ENCODE measurements around the gene NLE1. TPM values are rescaled to one million over a fixed set of nuclear protein-coding genes. Genes with fewer than 3 reads are reported as not detected.

The NLE1 gene
- total RNA-seq, 5 donors from 2014 or later (not counting 1 experiment from before 2014, with no cell fraction given), result 12.3 to 29.1 (median 17.8) TPM

- H3K27me3 Mint-ChIP-seq, result no peaks in the 10 kb centered on the region
- POLR2A ChIA-PET, result no interaction called here
- Histone ChIP-seq H3K4me1 (ENCODE audit: control insufficient read depth in 1 of 2, extremely low read depth in 1 of 2, insufficient read depth in 2 of 2, low read length in 2 of 2) (no peaks in the 10 kb centered on the region), H3K36me3 (ENCODE audit: control insufficient read depth in 2 of 2, extremely low read depth in 1 of 2, insufficient read depth in 1 of 2, low read length in 1 of 2) (peaks cover 12 to 41% of the 10 kb centered on the region in 2 donors), H3K9me3 (no peaks in the 10 kb centered on the region), H3K27me3 (replicated peaks in 1 of 2; ENCODE audit: control insufficient read depth in 2 of 2, extremely low read depth in 1 of 2, insufficient read depth in 2 of 2, low read length in 1 of 2) (no peaks in the 10 kb centered on the region), H3K27ac (ENCODE audit: low read length) (no peak overlapping the region), H3K4me3 (ENCODE audit: control insufficient read depth in 1 of 2, extremely low read depth in 1 of 2, low read length in 1 of 2) (no peak overlapping the region)
- H3K27ac Mint-ChIP-seq, result no peak overlapping the region
- ATAC-seq (replicated peaks in 1 of 4) (no peak), DNase-seq (no peak)
- CTCF ChIA-PET, result no interaction called here
- 93% methylated on average over 5 of the region's 5 CpGs for WGBS (ENCODE audit: insufficient coverage)
- H3K4me3 Mint-ChIP-seq, result no peak overlapping the region
- H3K4me1 Mint-ChIP-seq, result peaks cover 0 to 4% (median 0%) of the 10 kb centered on the region in 3 donors
- H3K9me3 Mint-ChIP-seq, result no peaks in the 10 kb centered on the region
- H3K36me3 Mint-ChIP-seq, result peaks cover 17% of the 10 kb centered on the region
Measured at GRCh38 chr17:35129973-35130351, 12.1 kb downstream of the NLE1 start.

GRCh38 chr17:35129154-35129972 is 12.7 kb downstream of the NLE1 start:
- H3K4me1 Mint-ChIP-seq, result peaks cover 0 to 4% (median 0%) of the 10 kb centered on the region in 3 donors
- ChIA-PET CTCF (interaction anchor here in 1 of 2 donors (0.6 kb wide), 1 partner anchor 14 kb away, joined by 3 read pairs; no protein-coding TSS in a partner anchor), POLR2A (no interaction called here)
- no peak for DNase-seq
- no peaks in the 10 kb centered on the region for H3K27me3 Mint-ChIP-seq
- Histone ChIP-seq H3K4me3 (ENCODE audit: control insufficient read depth in 1 of 2, extremely low read depth in 1 of 2, low read length in 1 of 2) (no peak overlapping the region), H3K27ac (ENCODE audit: low read length) (no peak overlapping the region), H3K4me1 (ENCODE audit: control insufficient read depth in 1 of 2, extremely low read depth in 1 of 2, insufficient read depth in 2 of 2, low read length in 2 of 2) (no peaks in the 10 kb centered on the region), H3K27me3 (replicated peaks in 1 of 2; ENCODE audit: control insufficient read depth in 2 of 2, extremely low read depth in 1 of 2, insufficient read depth in 2 of 2, low read length in 1 of 2) (no peaks in the 10 kb centered on the region), H3K9me3 (no peaks in the 10 kb centered on the region), H3K36me3 (ENCODE audit: control insufficient read depth in 2 of 2, extremely low read depth in 1 of 2, insufficient read depth in 1 of 2, low read length in 1 of 2) (peaks cover 12 to 35% of the 10 kb centered on the region in 2 donors)
- no peak overlapping the region for H3K4me3 Mint-ChIP-seq
- ATAC-seq (replicated peaks in 1 of 4), result no peak
- 89% methylated on average over 9 of the region's 11 CpGs for WGBS (ENCODE audit: insufficient coverage)
- H3K9me3 Mint-ChIP-seq, result no peaks in the 10 kb centered on the region
- peaks cover 12% of the 10 kb centered on the region for H3K36me3 Mint-ChIP-seq
- no peak overlapping the region for H3K27ac Mint-ChIP-seq

GRCh38 chr17:35127751-35128514 is 14.2 kb downstream of the NLE1 start:
- Histone ChIP-seq H3K27ac (ENCODE audit: low read length) (no peak overlapping the region), H3K9me3 (no peaks in the 10 kb centered on the region), H3K4me1 (ENCODE audit: control insufficient read depth in 1 of 2, extremely low read depth in 1 of 2, insufficient read depth in 2 of 2, low read length in 2 of 2) (no peaks in the 10 kb centered on the region), H3K4me3 (ENCODE audit: control insufficient read depth in 1 of 2, extremely low read depth in 1 of 2, low read length in 1 of 2) (no peak overlapping the region), H3K27me3 (replicated peaks in 1 of 2; ENCODE audit: control insufficient read depth in 2 of 2, extremely low read depth in 1 of 2, insufficient read depth in 2 of 2, low read length in 1 of 2) (no peaks in the 10 kb centered on the region), H3K36me3 (ENCODE audit: control insufficient read depth in 2 of 2, extremely low read depth in 1 of 2, insufficient read depth in 1 of 2, low read length in 1 of 2) (peaks cover 11 to 21% of the 10 kb centered on the region in 2 donors)
- POLR2A ChIA-PET, result no interaction called here
- H3K36me3 Mint-ChIP-seq, result peaks cover 3% of the 10 kb centered on the region
- no peaks in the 10 kb centered on the region for H3K4me1 Mint-ChIP-seq
- CTCF ChIA-PET, result no interaction called here
- H3K27me3 Mint-ChIP-seq, result no peaks in the 10 kb centered on the region
- DNase-seq, result no peak
- ATAC-seq (replicated peaks in 1 of 4), result no peak
- WGBS (ENCODE audit: insufficient coverage), result 91% methylated on average over 4 of the region's 11 CpGs
- no peak overlapping the region for H3K4me3 Mint-ChIP-seq
- no peak overlapping the region for H3K27ac Mint-ChIP-seq
- no peaks in the 10 kb centered on the region for H3K9me3 Mint-ChIP-seq

GRCh38 chr17:35121315-35121714 is 20.8 kb downstream of the NLE1 start, which contains the start of gene FNDC8:
Gene FNDC8 (plus strand): TSS chr17:35121615. CDS start chr17:35121694, 79 bp downstream.
- Histone ChIP-seq H3K9me3 (no peaks in the 10 kb centered on the region), H3K27ac (ENCODE audit: low read length) (no peak within 1 kb of the TSS), H3K4me1 (ENCODE audit: control insufficient read depth in 1 of 2, extremely low read depth in 1 of 2, insufficient read depth in 2 of 2, low read length in 2 of 2) (peaks cover 2 to 33% of the 10 kb centered on the region in 2 experiments), H3K36me3 (ENCODE audit: control insufficient read depth in 2 of 2, extremely low read depth in 1 of 2, insufficient read depth in 1 of 2, low read length in 1 of 2) (peaks cover 0 to 4% of the 10 kb centered on the region in 2 donors), H3K27me3 (replicated peaks in 1 of 2; ENCODE audit: control insufficient read depth in 2 of 2, extremely low read depth in 1 of 2, insufficient read depth in 2 of 2, low read length in 1 of 2) (no peaks in the 10 kb centered on the region), H3K4me3 (ENCODE audit: control insufficient read depth in 1 of 2, extremely low read depth in 1 of 2, low read length in 1 of 2) (no peak within 1 kb of the TSS)
- WGBS (ENCODE audit: insufficient coverage), result no CpG with 5 or more reads among the region's 3 CpGs
- H3K36me3 Mint-ChIP-seq, result peaks cover 4% of the 10 kb centered on the region
- peaks cover 28 to 30% (median 30%) of the 10 kb centered on the region in 3 donors for H3K4me1 Mint-ChIP-seq
- CTCF ChIA-PET, result interaction anchor here (0.5 to 0.9 kb wide), 4 partner anchors 10 to 418 kb away, joined by 3 to 5 read pairs (median 4); no protein-coding TSS in a partner anchor
- POLR2A ChIA-PET, result interaction anchor here in 1 of 2 donors (0.6 kb wide), 1 partner anchor 12 kb away, joined by 3 read pairs; no protein-coding TSS in a partner anchor
- no peaks in the 10 kb centered on the region for H3K9me3 Mint-ChIP-seq
- ATAC-seq (replicated peaks in 1 of 4) (no peak), DNase-seq (no peak)
- no peaks in the 10 kb centered on the region for H3K27me3 Mint-ChIP-seq
- H3K27ac Mint-ChIP-seq, result no peak within 1 kb of the TSS
- H3K4me3 Mint-ChIP-seq, result peak within 1 kb of the TSS in 2 of 3 donors; percentile 21 to 41

GRCh38 chr17:35119370-35120165 is 22.5 kb downstream of the NLE1 start, which contains the start of gene RAD51D:
Gene RAD51D (minus strand): TSS chr17:35119860. CDS start chr17:35119613, 247 bp downstream.
- POLR2A ChIA-PET, result interaction anchor here in 1 of 2 donors (0.5 to 1.4 kb wide), 3 partner anchors 56 to 250 kb away, joined by 3 read pairs; partner anchors contain the start of gene RFFL
- H3K9me3 Mint-ChIP-seq, result no peaks in the 10 kb centered on the region
- H3K36me3 ChIP-seq (ENCODE audit: control insufficient read depth in 2 of 2, extremely low read depth in 1 of 2, insufficient read depth in 1 of 2, low read length in 1 of 2), result peaks cover 0 to 4% of the 10 kb centered on the region in 2 donors
- peak within 1 kb of the TSS; percentile 81 to 94 for H3K27ac Mint-ChIP-seq
- H3K27ac ChIP-seq (ENCODE audit: low read length), result peak within 1 kb of the TSS; percentile 62
- no peaks in the 10 kb centered on the region for H3K9me3 ChIP-seq
- H3K4me1 ChIP-seq (ENCODE audit: control insufficient read depth in 1 of 2, extremely low read depth in 1 of 2, insufficient read depth in 2 of 2, low read length in 2 of 2), result peaks cover 2 to 33% of the 10 kb centered on the region in 2 experiments
- H3K4me1 Mint-ChIP-seq, result peaks cover 37 to 40% (median 38%) of the 10 kb centered on the region in 3 donors
- peak within 1 kb of the TSS; percentile 87 to 93 for H3K4me3 ChIP-seq (ENCODE audit: control insufficient read depth in 1 of 2, extremely low read depth in 1 of 2, low read length in 1 of 2)
- peak within 1 kb of the TSS; percentile 87 to 93 (median 88) for H3K4me3 Mint-ChIP-seq
- H3K36me3 Mint-ChIP-seq, result peaks cover 12% of the 10 kb centered on the region
- no peaks in the 10 kb centered on the region for H3K27me3 Mint-ChIP-seq
- DNase-seq (peak; percentile 50 to 91 (median 72)), ATAC-seq (replicated peaks in 1 of 4) (peak; percentile 91 to 96 (median 93))
- no peaks in the 10 kb centered on the region for H3K27me3 ChIP-seq (replicated peaks in 1 of 2; ENCODE audit: control insufficient read depth in 2 of 2, extremely low read depth in 1 of 2, insufficient read depth in 2 of 2, low read length in 1 of 2)
- WGBS (ENCODE audit: insufficient coverage), result under 1% methylated on average over 57 of the region's 72 CpGs
- CTCF ChIA-PET, result interaction anchor here (0.6 to 3.1 kb wide), 24 partner anchors 11 to 700 kb away, joined by 3 to 18 read pairs (median 4); partner anchors contain the start of genes CCT6B (in 1 of the 2), LIG3 (in 1 of the 2), RFFL (in 1 of the 2) and SLFN11 (in 1 of the 2)

Data from T-cell (primary cell).